Left renal pelvis (tissue), 4 donors: ENCODE data around the gene SBSN. TPM values are rescaled to one million over a fixed set of nuclear protein-coding genes. Genes with fewer than 3 reads are reported as not detected.
A peak's percentile ranks its signal among the peaks of the same experiment; 100 is the strongest.

Source experiments
- DNase-seq, 4 donors: peaks; one replicate each; pipeline ENCODE4 v3.0.0-alpha.2; 2013; ENCODE audit warnings: low read depth in 4 of 4, low spot score in 3 of 4
- polyA plus RNA-seq, 4 donors: library from polyadenylated mRNA; unstranded; fragments of 120-200 nt; gene quantifications; one replicate each; pipeline ENCODE4 v1.2.1, GENCODE V29; 2013; ENCODE audit not compliant: insufficient read length in 4 of 4

The SBSN gene
- polyA plus RNA-seq, result under 1 TPM in 1 of 4 donors, not detected in 3; 0.11 TPM

- no peak for DNase-seq
Measured at GRCh38 chr19:35528218-35529038, at the start of gene SBSN. TSS of gene SBSN (minus strand) at chr19:35528311. CDS start at chr19:35528281, 30 bp downstream.

- no peak for DNase-seq
Measured at GRCh38 chr19:35571406-35571965, 43.4 kb upstream of the SBSN start.

- DNase-seq, result no peak
Measured at GRCh38 chr19:35569281-35569781, 41.2 kb upstream of the SBSN start.

- DNase-seq, result no peak
Measured at GRCh38 chr19:35566738-35567137, 38.6 kb upstream of the SBSN start.

GRCh38 chr19:35565016-35565856 lies 37.1 kb upstream of the SBSN start:
- DNase-seq, result no peak

GRCh38 chr19:35563207-35563829 lies 35.2 kb upstream of the SBSN start, which contains the start of gene ATP4A:
TSS of gene ATP4A (minus strand) at chr19:35563658. CDS start at chr19:35563629, 29 bp downstream.
- DNase-seq, result no peak

GRCh38 chr19:35562776-35563175 lies 34.7 kb upstream of the SBSN start:
- no peak for DNase-seq

- no peak for DNase-seq
Measured at GRCh38 chr19:35562336-35562735, 34.2 kb upstream of the SBSN start.

- no peak for DNase-seq
Measured at GRCh38 chr19:35561436-35561835, 33.3 kb upstream of the SBSN start.

GRCh38 chr19:35560677-35561076 lies 32.6 kb upstream of the SBSN start:
- no peak for DNase-seq

- DNase-seq, result no peak
Measured at GRCh38 chr19:35560271-35560670, 32.2 kb upstream of the SBSN start.

- DNase-seq, result no peak
Measured at GRCh38 chr19:35559781-35560180, 31.7 kb upstream of the SBSN start.

GRCh38 chr19:35559281-35559659 lies 31.2 kb upstream of the SBSN start:
- no peak for DNase-seq

GRCh38 chr19:35558400-35559280 lies 30.5 kb upstream of the SBSN start:
- DNase-seq, result no peak

GRCh38 chr19:35557539-35558399 lies 29.7 kb upstream of the SBSN start:
- DNase-seq, result peak in 2 of 4 donors; percentile 36 to 49

GRCh38 chr19:35556846-35557538 lies 28.9 kb upstream of the SBSN start:
- DNase-seq, result no peak

- no peak for DNase-seq
Measured at GRCh38 chr19:35556025-35556590, 28.0 kb upstream of the SBSN start.
